Skeletal muscle satellite cell (primary cell): Measurements from ENCODE around the gene IFNA8.
"Not testable (repeated sequence)": the region's sequence is repeated elsewhere in the genome, so short reads cannot be mapped to it uniquely, and the experiment has no call there.

Experiments used
- H3K27me3 ChIP-seq: 2 replicates; pipeline ENCODE4 v1.7.0; 2013; ENCODE audit warnings: low read length; ENCODE audit not compliant: control insufficient read depth, insufficient read depth
- H3K36me3 ChIP-seq: 2 replicates; pipeline ENCODE4 v1.7.0; 2013; ENCODE audit warnings: mild to moderate bottlenecking, control low read depth, low read length; ENCODE audit not compliant: insufficient read depth
- H3K4me1 ChIP-seq: 2 replicates; pipeline ENCODE4 v1.7.0; 2013; ENCODE audit warnings: low read length; ENCODE audit not compliant: control insufficient read depth, insufficient read depth
- H3K4me2 ChIP-seq: 2 replicates; pipeline ENCODE4 v1.7.0; 2013; ENCODE audit warnings: mild to moderate bottlenecking, low read length
- H3K4me3 ChIP-seq: 2 replicates; pipeline ENCODE4 v1.7.0; 2013; ENCODE audit warnings: low read length
- H3K9ac ChIP-seq: 2 replicates; pipeline ENCODE4 v1.7.0; 2013; ENCODE audit warnings: mild to moderate bottlenecking, low read depth, low read length, moderate library complexity
- H3K9me3 ChIP-seq: replicated peaks from 2 replicates; pipeline ENCODE4 v1.7.0; 2013; ENCODE audit warnings: mild to moderate bottlenecking, control low read depth, low read length

The IFNA8 gene

GRCh38 chr9:21434202-21435014 lies 25.5 kb downstream of the IFNA8 start:
- H3K4me1 ChIP-seq = no peaks in the 10 kb centered on the region
- no peaks in the 10 kb centered on the region for H3K36me3 ChIP-seq
- no peaks in the 10 kb centered on the region for H3K9me3 ChIP-seq
- H3K4me2 ChIP-seq = no peak overlapping the region
- H3K27me3 ChIP-seq = peaks cover 11% of the 10 kb centered on the region
- H3K9ac ChIP-seq = no peak overlapping the region
- H3K4me3 ChIP-seq = no peak overlapping the region

GRCh38 chr9:21435015-21435383 lies 26.1 kb downstream of the IFNA8 start:
- H3K4me2 ChIP-seq, H3K4me1 ChIP-seq, H3K36me3 ChIP-seq, H3K9me3 ChIP-seq, H3K4me3 ChIP-seq, H3K27me3 ChIP-seq, H3K9ac ChIP-seq: not testable (repeated sequence)

- Histone ChIP-seq H3K9ac (no peak within 1 kb of the TSS), H3K4me2 (no peak within 1 kb of the TSS), H3K27me3 (no peaks in the 10 kb centered on the region), H3K4me1 (no peaks in the 10 kb centered on the region), H3K9me3 (no peaks in the 10 kb centered on the region), H3K4me3 (no peak within 1 kb of the TSS), H3K36me3 (no peaks in the 10 kb centered on the region)
Observed at GRCh38 chr9:21440139-21440538, 31.2 kb downstream of the IFNA8 start, which contains the start of gene IFNA1. Gene IFNA1, plus strand, starts transcription at chr9:21440439. Its CDS starts 69 bp downstream, at chr9:21440508.

- Histone ChIP-seq H3K4me1 (no peaks in the 10 kb centered on the region), H3K9ac (no peak overlapping the region), H3K9me3 (no peaks in the 10 kb centered on the region), H3K4me3 (no peak overlapping the region), H3K27me3 (no peaks in the 10 kb centered on the region), H3K4me2 (no peak overlapping the region), H3K36me3 (no peaks in the 10 kb centered on the region)
Observed at GRCh38 chr9:21443849-21444625, 35.1 kb downstream of the IFNA8 start.

GRCh38 chr9:21449312-21449711 lies 40.4 kb downstream of the IFNA8 start:
- not testable (repeated sequence) for H3K4me2 ChIP-seq, H3K4me3 ChIP-seq, H3K9me3 ChIP-seq, H3K36me3 ChIP-seq, H3K27me3 ChIP-seq, H3K9ac ChIP-seq
- H3K4me1 ChIP-seq = peaks cover 13% of the 10 kb centered on the region

GRCh38 chr9:21450733-21451394 lies 41.9 kb downstream of the IFNA8 start:
- H3K9me3 ChIP-seq = no peaks in the 10 kb centered on the region
- peaks cover 22% of the 10 kb centered on the region for H3K4me1 ChIP-seq
- no peak overlapping the region for H3K9ac ChIP-seq
- no peak overlapping the region for H3K4me3 ChIP-seq
- no peak overlapping the region for H3K4me2 ChIP-seq
- no peaks in the 10 kb centered on the region for H3K27me3 ChIP-seq
- peaks cover 19% of the 10 kb centered on the region for H3K36me3 ChIP-seq

GRCh38 chr9:21452681-21453080 lies 43.8 kb downstream of the IFNA8 start:
- H3K9ac ChIP-seq = no peak overlapping the region
- peaks cover 29% of the 10 kb centered on the region for H3K36me3 ChIP-seq
- peaks cover 22% of the 10 kb centered on the region for H3K4me1 ChIP-seq
- H3K9me3 ChIP-seq = no peaks in the 10 kb centered on the region
- no peak overlapping the region for H3K4me2 ChIP-seq
- H3K4me3 ChIP-seq = no peak overlapping the region
- H3K27me3 ChIP-seq = no peaks in the 10 kb centered on the region

- Histone ChIP-seq H3K4me3 (no peak overlapping the region), H3K36me3 (peaks cover 29% of the 10 kb centered on the region), H3K9me3 (no peaks in the 10 kb centered on the region), H3K9ac (no peak overlapping the region), H3K27me3 (no peaks in the 10 kb centered on the region), H3K4me1 (peaks cover 22% of the 10 kb centered on the region), H3K4me2 (no peak overlapping the region)
Observed at GRCh38 chr9:21454149-21454548, 45.2 kb downstream of the IFNA8 start.

- no peaks in the 10 kb centered on the region for H3K9me3 ChIP-seq
- H3K27me3 ChIP-seq = no peaks in the 10 kb centered on the region
- peaks cover 17% of the 10 kb centered on the region for H3K4me1 ChIP-seq
- peaks cover 29% of the 10 kb centered on the region for H3K36me3 ChIP-seq
- H3K9ac ChIP-seq = no peak overlapping the region
- no peak overlapping the region for H3K4me2 ChIP-seq
- H3K4me3 ChIP-seq = no peak overlapping the region
Observed at GRCh38 chr9:21455320-21455719, 46.4 kb downstream of the IFNA8 start.
